Stromal cell of bone marrow (primary cell): Measurements from ENCODE around the gene CCDC142.
A peak's percentile ranks its signal among the peaks of the same experiment; 100 is the strongest.
"Not testable (repeated sequence)": the region's sequence is repeated elsewhere in the genome, so short reads cannot be mapped to it uniquely, and the experiment has no call there.

Experiments used
- DNase-seq: peaks from one replicate; pipeline ENCODE4 v3.0.0-alpha.2; 2012; ENCODE audit warnings: low read depth

The CCDC142 gene

DNA sequence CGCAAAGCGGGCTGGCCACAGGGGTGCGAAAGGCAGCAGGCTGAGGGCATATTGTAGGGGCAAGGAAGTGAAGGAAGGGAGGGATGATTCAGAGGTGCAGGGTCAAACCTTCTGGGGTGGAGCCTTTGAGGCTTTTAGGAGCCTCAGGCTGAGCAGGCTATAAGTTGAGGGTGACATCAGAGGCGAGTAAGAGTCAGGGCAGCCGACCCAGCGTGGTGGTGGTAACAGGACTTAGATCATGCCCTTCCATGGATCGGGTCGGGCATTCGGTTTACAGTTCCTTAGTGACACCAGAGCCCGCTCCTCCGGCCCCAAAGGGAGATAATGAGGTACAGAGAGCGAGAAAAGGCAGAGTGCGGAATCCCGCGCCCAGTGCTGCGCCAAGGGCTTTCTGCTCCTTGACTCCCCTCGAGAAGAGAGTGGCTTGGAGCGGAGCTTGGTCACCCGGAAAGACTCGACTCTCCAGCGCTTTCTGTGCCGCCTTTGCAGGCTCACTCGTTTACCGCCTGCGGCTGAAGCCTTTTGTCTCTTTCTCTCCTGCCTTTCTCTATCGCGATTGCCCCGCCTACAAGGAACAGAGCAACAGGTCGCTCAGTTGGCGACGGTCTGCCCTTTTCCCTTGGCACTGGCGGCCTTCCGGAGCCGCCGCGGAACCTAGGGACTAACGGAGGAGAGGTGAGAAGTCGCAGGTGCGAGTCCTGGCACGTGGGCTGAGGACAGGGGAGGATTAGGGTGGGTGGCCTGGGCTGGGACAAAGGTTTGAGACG, 15.9 kb upstream of the CCDC142 start:
- no peak for DNase-seq

DNA sequence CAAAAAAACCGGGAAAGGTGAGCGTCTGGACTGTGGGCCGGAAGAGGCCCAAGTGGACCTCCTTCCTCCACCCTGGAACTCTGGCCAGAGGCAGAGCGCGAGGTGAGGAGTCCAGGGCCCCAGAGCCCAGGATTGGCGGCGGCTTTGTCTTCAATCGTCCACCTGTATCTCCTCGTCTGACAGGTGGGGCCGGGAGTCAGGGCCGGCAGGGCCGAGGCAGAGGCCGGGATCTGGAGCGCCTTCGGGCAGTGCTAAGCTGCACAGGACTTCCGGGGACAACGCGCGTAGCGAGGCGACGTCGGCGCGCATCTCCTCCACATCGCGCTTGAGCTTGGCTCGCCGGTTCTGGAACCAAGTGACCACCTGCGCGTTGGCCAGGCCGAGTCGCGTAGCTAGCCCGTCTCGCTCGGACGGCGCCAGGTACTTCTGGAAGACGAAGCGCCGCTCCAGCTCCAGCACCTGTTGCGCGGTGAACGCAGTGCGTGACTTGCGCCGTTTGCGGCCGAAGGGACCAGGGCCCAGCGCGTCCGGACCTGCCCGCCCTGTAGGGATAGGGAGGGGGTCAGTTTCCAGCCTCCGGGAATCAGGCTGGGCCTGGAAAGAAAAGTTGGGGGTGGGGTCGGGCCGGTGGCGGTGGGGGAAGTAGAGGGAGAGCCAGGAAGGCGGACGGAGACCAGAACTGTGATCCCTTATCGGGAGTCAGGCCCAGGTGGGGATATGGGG, 15.1 kb upstream of the CCDC142 start:
- no peak for DNase-seq

DNA sequence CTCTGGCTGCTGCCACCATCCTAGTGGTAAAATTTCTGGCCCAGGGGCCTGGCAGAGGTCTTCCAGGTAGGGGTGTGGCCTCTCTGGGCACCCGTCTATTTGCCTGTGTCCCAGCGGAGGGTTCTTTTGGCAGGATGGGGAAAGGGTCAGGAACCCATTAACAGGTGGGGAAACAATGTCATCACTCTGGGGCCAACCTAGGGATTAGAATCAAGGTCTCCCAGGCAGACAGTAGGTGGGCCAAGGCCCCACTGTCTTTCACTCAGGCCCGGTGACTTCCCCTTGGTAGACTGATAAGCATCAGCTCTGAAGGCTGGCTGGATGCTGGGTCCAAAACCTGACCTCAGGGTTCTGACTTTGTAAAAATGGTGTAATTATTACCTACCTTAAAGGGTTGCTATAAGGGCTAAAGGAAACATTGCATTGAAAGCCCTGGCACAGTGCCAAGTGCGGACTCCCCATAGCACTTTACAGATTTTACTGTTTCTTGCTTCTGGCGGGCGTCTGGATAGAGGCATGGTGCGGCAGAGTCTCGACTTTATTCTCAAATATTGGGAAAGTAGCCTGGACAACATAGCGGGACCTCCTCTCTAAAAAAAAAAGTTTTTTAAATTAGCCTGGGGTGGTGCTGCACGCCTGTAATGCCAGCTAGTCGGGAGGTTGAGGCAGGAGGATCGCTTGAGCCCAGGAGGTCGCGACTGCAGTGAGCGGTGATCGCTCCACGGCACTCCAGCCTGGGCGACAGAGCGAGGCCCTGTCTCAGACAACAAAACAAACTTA, 14.4 kb upstream of the CCDC142 start:
- no peak for DNase-seq

DNA sequence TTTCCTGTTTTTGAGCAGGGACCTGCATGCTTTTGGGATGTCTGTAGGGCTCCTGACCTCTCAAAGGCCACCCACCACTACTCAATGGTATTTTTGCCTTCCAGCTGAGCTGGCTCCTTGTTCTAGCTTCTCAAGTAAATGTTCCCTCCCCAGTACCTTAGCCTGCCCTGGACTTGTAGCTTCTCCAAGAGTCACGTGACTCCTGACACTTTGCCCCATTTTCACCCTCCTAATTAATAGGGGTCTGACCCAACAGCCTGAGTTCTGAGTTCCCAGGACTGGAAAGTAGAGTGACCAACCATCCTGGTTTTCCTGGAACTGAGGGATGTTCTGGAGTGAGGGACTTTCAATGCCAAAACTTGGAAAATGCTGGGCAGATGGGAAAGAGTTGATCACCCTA, 12.6 kb upstream of the CCDC142 start:
- DNase-seq = no peak

DNA sequence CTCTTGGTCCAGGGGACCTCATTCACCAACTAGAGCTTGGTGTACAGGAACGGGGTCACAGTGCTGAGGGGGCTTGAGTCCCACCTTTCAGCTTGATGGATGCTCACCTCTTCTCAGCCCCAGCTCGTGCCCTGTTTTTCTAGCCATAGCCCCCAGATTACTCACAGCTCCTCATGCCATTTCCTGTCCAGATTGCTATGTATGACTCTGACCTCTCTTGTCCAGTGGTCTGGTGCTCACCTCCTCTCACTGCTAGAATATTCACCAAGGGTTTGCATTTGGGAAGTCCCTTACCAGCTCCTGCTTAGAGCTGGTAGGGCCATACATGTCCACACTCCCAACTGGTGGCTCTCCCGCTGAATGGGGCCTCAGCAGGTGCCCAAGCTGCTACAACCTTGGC, 10.7 kb upstream of the CCDC142 start:
- no peak for DNase-seq

DNA sequence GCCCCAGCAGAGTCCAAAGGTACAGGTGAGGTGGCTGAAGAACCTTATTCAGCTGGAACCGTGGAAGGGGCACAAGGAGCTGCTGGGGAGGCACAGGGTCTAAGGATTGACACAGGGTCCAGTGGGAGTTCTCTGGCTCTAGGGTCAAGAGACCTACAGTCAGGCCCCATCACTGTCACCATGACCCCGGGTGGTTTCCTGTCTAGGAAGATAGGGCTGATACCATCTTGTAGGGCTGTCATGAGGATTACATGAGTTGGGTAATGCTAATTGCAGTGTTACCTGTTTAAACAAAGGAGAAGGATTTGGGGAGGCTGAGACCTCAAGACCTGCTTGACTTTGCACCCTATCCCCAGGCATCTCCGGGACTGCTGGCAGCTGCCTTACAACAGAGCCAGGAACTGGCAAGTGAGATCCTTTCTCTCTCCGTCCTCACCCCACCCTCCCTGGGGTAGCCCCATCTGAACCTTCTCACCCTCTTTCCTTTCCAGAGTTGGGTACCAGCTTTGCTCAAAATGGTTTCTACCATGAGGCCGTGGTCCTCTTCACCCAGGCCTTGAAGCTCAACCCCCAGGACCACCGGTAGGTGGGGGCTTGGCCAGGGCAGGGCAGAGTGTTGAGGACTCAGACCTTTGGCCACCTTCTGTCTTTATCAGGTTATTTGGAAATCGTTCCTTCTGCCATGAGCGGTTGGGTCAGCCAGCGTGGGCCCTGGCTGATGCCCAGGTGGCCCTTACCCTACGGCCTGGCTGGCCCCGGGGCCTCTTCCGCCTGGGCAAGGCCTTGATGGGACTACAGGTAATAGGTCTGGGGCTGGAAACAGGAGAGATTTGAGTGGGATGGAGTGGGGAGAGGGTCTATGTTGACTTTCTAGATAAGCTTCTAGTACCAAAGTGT, 9.1 kb upstream of the CCDC142 start:
- DNase-seq = no peak

DNA sequence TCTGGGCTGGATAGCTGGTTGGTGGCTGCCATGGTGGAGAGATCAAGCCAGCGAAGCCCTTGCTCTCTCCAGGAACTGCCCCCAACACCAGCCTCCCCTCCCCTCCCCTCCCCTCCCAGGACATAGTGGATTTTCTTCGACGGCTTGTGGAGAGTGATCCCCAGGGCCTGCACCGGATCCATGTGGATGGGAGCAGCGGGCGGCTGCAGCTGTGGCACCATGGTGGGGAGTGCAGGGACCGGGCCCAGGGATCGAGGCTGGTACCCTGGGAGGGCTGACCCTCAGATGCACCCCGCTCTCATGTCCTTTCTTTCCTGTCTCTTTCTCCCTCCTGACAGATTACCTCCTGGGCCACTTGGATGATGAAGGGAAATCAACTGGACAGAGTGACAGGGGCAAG, 7.1 kb upstream of the CCDC142 start:
- no peak for DNase-seq

- DNase-seq = no peak
These were observed 6.1 kb upstream of the CCDC142 start for GRCh38 chr2:74488643-74489481.

DNA sequence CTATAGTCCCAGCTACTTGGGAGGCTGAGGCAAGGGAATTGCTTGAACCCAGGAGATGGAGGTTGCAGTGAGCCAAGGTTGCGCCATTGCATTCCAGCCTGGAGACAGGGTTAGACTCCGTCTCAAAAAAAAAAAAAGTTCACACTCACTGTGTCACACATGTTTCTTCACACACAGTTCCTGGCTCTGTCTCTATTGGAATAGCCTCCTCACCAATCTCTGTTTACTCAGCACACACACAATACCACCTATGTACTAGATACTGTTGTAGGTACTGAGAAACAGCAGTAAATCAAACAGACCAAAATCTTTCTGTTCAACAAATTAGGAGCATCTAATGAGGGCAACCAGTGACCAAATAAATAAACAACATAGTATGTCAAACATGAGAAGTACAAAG, 3.3 kb upstream of the CCDC142 start:
- DNase-seq = no peak

DNA sequence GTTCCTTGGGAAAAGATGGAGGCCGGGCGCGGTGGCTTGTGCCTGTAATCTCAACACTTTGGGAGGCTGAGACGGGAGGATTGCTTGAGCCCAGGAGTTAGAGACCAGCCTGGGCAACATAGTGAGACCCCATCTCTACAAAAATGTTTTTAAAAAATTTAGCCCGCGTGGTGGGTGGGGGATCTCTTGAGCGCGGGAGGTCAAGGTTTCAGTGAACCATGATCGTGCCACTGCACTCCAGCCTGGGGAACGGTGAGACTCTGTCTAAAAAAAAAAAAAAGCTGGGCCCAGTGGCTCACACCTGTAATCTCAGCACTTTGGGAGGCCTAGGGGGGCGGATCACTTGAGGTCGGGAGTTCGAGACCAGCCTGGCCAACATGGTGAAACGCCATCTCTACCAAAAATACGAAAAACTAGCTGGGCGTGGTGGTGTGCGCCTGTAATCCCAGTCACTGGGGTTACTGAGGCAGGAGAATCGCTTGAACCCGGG, 922 bp upstream of the CCDC142 start:
- not testable (repeated sequence) for DNase-seq

DNA sequence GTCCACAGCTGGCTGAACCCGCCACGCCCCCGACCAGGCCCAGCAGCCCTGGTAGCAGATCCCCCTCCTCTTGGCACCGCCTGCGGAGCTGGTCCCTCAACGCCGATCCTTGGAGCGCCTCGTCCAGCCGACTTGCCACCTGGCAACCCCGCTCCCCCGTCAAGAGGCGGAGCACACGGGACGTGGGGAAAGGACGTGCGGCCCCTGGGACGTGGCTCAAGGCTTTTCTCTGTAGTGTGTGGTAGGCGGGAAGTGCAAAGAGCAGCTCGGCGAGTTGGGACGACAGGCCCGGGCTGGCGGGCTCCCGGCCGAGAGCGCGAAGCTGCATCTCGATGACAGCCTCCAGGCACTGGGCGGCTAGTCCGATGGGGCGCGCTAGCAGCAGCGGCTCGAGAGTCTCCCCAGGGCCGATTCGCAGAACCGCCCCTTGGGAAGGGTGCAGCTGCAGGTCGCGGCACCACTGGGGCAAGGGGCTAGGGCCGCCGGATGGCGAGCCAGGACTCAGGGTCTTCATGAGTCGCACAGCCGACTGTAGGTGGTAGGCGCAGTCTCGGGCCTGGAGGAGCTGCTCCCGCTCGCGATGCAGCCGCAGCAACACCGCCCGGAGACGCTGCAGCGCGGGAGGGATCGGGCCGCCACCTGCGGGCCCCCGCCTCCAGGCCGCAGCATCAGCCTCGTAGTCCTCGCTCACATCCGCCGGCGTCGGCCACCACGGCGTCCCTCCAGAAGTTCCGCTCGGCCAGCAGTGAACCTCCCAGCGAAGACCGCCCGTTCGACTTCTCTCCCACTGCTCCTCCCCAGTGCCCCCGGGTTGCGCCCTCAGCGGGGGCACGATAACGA, 617 bp downstream of the CCDC142 start:
- no peak for DNase-seq

GRCh38 chr2:74481431-74481830, 1.4 kb downstream of the CCDC142 start:
- DNase-seq = no peak

- DNase-seq = no peak
These were observed 7.9 kb downstream of the CCDC142 start for GRCh38 chr2:74474899-74475298.

DNA sequence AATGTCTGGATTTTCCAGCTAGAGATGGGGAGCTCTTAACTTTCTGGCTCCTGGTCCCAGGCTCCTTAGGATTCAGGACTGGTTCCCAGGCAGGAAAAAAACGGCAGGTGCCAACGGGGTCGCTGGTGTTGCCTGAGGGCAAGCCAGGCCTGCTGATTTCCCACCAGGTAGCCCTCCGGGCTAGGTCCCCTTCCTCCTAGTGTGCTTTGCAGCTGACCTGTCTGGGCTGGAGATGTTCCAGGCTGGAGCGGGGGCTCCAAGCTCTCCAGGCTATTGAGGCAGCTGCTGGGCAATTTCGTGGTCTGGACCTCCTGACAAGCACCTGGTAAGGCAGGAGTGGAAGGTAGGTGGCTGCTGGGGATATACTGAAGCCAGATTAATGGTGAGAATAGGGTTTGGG, 8.3 kb downstream of the CCDC142 start:
- DNase-seq = no peak

GRCh38 chr2:74472945-74473258, 9.9 kb downstream of the CCDC142 start:
- no peak for DNase-seq

DNA sequence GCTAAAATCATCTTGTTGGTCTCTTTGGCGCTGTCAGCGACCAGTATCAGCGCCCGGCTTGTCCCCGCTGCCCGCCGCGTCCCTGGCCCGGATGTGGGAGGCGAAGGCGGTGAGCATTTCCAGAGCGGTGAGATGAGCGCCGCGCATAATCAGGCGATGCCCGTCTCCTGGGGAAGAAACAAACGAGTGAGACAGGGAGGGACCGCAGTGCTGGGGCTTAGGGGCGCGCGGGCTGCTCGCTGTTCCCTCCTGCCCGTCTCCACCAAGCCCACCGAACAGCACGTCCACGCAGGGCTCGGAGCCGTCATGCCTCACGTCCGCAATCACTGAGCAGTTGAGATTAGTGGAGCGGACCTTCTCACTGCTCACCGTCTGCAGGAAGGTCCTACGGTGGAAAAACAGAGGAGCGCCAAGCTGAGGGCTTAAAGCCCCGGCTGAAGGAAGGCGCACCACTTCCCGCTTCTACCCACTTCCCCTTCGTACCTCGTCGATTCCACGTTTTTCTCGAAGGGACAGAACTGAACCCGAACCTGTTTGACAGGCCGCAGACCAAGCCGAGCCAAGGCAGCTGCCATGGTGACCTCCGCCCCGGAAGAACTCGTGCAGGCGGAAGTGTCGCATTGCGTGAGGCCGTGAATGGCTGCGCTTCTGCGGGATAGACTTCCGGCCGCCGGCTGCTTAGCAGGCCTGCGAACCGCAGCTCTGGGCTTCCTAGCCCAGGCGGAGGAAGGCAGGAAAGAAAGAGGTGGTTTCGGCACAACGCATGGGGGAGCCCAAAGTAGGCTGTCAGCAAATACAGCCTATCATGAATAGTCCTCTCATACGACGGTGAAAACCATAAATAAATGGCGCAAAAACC, 10.5 kb downstream of the CCDC142 start, which contains the start of gene MRPL53:
TSS of gene MRPL53 (minus strand) at position 595 of the 859 bp plus-strand sequence. CDS start at position 575, 20 bp downstream.
- DNase-seq = peak; percentile 85

- DNase-seq = no peak
These were observed 11.3 kb downstream of the CCDC142 start for GRCh38 chr2:74471332-74472065.

GRCh38 chr2:74470742-74471141, 12.1 kb downstream of the CCDC142 start:
- DNase-seq = not testable (repeated sequence)
